SU-DHL-6 (cell line): ENCODE results near the gene GATAD2A.

Experiments used
- H2AFZ ChIP-seq: fragments of 200-600 bp; sonication (generic); 2 replicates; pipeline ENCODE4 v1.6.1; 2014; ENCODE audit warnings: low read depth, mild to moderate bottlenecking, moderate library complexity, mixed read lengths, antibody characterized with exemption, low read length; ENCODE audit not compliant: severe bottlenecking
- H3F3A ChIP-seq: fragments of 200-600 bp; shearing (Covaris generic); 2 replicates; pipeline ENCODE4 v1.6.0; 2016; ENCODE audit warnings: antibody characterized with exemption, mild to moderate bottlenecking; ENCODE audit not compliant: insufficient read depth
- H3K27ac ChIP-seq: fragments of 200-600 bp; sonication (generic); 2 replicates; pipeline ENCODE4 v1.5.1; 2016; ENCODE audit warnings: low read depth, mild to moderate bottlenecking, low read length, moderate library complexity, mixed read lengths
- H3K27me3 ChIP-seq: fragments of 200-600 bp; sonication (generic), shearing (Covaris generic); 2 replicates; pipeline ENCODE4 v1.6.0; 2014; ENCODE audit warnings: mild to moderate bottlenecking, low read length
- H3K36me3 ChIP-seq: fragments of 200-600 bp; sonication (generic); 2 replicates; pipeline ENCODE4 v1.6.1; 2014; ENCODE audit warnings: mild to moderate bottlenecking, low read length, mixed read lengths
- H3K4me2 ChIP-seq: fragments of 300-600, 200-600 bp; shearing (Covaris generic), sonication (generic); 2 replicates; pipeline ENCODE4 v1.6.0; 2014; ENCODE audit warnings: low read length, low read depth, mild to moderate bottlenecking; ENCODE audit not compliant: poor library complexity, severe bottlenecking
- H3K4me3 ChIP-seq: fragments of 200-600 bp; sonication (generic); 2 replicates; pipeline ENCODE4 v1.5.1; 2014; ENCODE audit warnings: antibody characterized with exemption, low read length, mild to moderate bottlenecking, mixed read lengths; ENCODE audit not compliant: insufficient read depth, poor library complexity, severe bottlenecking
- H3K79me2 ChIP-seq: fragments of 200-600 bp; sonication (generic); 2 replicates; pipeline ENCODE4 v1.6.1; 2014; ENCODE audit warnings: mild to moderate bottlenecking, low read length, moderate library complexity; ENCODE audit not compliant: insufficient read depth
- H3K9ac ChIP-seq: fragments of 200-600 bp; sonication (generic); 2 replicates; pipeline ENCODE4 v1.7.0; 2014; ENCODE audit warnings: mild to moderate bottlenecking, low read length
- H3K9me2 ChIP-seq: fragments of 200-600 bp; sonication (generic); replicated peaks from 2 replicates; pipeline ENCODE4 v1.6.1; 2014; ENCODE audit warnings: low read length; ENCODE audit not compliant: insufficient read depth
- H3K9me3 ChIP-seq: fragments of 200-600 bp; sonication (generic); 2 replicates; pipeline ENCODE4 v1.6.1; 2014; ENCODE audit warnings: low read length, mixed read lengths; ENCODE audit not compliant: insufficient read depth
- H4K20me1 ChIP-seq: fragments of 200-600 bp; sonication (generic); 2 replicates; pipeline ENCODE4 v1.6.1; 2014; ENCODE audit warnings: low read depth, mild to moderate bottlenecking, antibody characterized with exemption, low read length, moderate library complexity, mixed read lengths
- EZH2phosphoT487 ChIP-seq: fragments of 200-600 bp; sonication (generic), shearing (Covaris generic); conservative IDR thresholded peaks from 2 replicates; pipeline ENCODE4 v1.6.1; 2018; ENCODE audit warnings: mild to moderate bottlenecking, antibody characterized with exemption, low read length, moderate library complexity, mixed read lengths
- TF ChIP-seq, protein P1 (sequence below): fragments of 200-600 bp; sonication (generic); IDR thresholded peaks from one replicate; pipeline ENCODE4 v1.5.1; 2017; ENCODE audit warnings: antibody characterized with exemption, mild to moderate bottlenecking, low read length, moderate library complexity; ENCODE audit not compliant: insufficient read depth, poor library complexity, severe bottlenecking

GATAD2A gene

DNA sequence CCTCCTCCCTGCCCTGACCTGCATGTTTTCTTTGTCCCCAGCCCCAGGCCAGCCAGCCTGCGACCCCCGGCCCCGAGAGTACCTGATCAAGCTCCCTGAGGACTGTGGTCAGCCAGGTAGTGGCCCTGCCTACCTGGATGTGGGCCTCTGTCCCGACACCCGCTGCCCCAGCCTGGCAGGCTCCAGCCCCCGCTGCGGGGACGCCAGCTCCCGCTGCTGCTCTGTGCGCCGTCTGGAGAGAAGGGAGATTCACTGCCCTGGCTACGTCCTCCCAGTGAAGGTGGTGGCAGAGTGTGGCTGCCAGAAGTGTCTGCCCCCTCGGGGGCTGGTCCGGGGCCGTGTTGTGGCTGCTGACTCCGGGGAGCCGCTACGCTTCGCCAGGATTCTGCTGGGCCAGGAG is 138.2 kb downstream of the GATAD2A start:
- Histone ChIP-seq H3K9me2 (no peaks in the 10 kb centered on the region), H3K79me2 (no peaks in the 10 kb centered on the region), H3K36me3 (no peaks in the 10 kb centered on the region), H3F3A (no peaks in the 10 kb centered on the region), H3K4me3 (no peak overlapping the region), H3K4me2 (no peak overlapping the region), H3K9ac (no peak overlapping the region), H3K27me3 (no peaks in the 10 kb centered on the region), H4K20me1 (no peaks in the 10 kb centered on the region), H3K27ac (no peak overlapping the region), H2AFZ (no peak overlapping the region), H3K9me3 (no peaks in the 10 kb centered on the region)
- TF ChIP-seq EZH2phosphoT487, result no peak
- TF ChIP-seq, protein P1, sequence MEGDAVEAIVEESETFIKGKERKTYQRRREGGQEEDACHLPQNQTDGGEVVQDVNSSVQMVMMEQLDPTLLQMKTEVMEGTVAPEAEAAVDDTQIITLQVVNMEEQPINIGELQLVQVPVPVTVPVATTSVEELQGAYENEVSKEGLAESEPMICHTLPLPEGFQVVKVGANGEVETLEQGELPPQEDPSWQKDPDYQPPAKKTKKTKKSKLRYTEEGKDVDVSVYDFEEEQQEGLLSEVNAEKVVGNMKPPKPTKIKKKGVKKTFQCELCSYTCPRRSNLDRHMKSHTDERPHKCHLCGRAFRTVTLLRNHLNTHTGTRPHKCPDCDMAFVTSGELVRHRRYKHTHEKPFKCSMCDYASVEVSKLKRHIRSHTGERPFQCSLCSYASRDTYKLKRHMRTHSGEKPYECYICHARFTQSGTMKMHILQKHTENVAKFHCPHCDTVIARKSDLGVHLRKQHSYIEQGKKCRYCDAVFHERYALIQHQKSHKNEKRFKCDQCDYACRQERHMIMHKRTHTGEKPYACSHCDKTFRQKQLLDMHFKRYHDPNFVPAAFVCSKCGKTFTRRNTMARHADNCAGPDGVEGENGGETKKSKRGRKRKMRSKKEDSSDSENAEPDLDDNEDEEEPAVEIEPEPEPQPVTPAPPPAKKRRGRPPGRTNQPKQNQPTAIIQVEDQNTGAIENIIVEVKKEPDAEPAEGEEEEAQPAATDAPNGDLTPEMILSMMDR, result no peak

DNA sequence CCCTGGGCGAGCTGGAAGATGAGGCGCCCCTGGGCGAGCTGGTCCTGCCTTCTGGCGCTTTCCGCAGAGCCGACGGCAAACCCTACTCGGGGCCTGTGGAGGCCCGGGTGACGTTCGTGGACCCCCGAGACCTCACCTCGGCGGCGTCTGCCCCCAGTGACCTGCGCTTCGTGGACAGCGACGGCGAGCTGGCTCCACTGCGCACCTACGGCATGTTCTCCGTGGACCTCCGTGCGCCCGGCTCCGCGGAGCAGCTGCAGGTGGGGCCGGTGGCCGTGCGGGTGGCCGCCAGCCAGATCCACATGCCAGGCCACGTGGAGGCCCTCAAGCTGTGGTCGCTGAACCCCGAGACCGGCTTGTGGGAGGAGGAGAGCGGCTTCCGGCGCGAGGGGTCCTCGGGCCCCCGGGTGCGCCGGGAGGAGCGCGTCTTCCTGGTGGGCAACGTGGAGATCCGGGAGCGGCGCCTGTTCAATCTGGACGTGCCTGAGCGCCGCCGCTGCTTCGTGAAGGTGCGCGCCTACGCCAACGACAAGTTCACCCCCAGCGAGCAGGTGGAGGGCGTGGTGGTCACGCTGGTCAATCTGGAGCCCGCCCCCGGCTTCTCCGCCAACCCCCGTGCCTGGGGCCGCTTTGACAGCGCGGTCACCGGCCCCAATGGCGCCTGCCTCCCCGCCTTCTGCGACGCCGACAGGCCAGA is 138.9 kb downstream of the GATAD2A start:
- Histone ChIP-seq H3K79me2 (no peaks in the 10 kb centered on the region), H3K27ac (no peak overlapping the region), H3F3A (no peaks in the 10 kb centered on the region), H3K36me3 (no peaks in the 10 kb centered on the region), H3K9me3 (no peaks in the 10 kb centered on the region), H2AFZ (no peak overlapping the region), H3K9ac (no peak overlapping the region), H3K9me2 (no peaks in the 10 kb centered on the region), H3K4me3 (no peak overlapping the region), H3K4me2 (no peak overlapping the region), H3K27me3 (no peaks in the 10 kb centered on the region), H4K20me1 (no peaks in the 10 kb centered on the region)
- TF ChIP-seq, protein P1, result no peak
- no peak for TF ChIP-seq EZH2phosphoT487

DNA sequence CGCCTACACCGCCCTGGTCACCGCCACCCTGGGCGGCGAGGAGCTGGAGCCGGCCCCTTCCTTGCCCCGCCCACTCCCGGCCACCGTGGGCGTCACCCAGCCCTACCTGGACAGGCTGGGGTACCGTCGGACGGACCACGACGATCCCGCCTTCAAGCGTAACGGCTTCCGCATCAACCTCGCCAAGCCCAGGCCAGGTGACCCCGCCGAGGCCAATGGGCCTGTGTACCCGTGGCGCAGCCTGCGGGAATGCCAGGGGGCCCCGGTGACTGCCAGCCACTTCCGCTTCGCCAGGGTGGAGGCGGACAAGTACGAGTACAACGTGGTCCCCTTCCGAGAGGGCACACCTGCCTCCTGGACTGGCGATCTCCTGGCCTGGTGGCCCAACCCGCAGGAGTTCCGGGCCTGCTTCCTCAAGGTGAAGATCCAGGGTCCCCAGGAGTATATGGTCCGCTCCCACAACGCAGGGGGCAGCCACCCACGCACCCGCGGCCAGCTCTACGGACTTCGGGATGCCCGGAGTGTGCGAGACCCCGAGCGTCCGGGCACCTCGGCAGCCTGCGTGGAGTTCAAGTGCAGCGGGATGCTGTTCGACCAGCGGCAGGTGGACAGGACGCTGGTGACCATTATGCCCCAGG is 139.6 kb downstream of the GATAD2A start:
- Histone ChIP-seq H3K4me3 (no peak overlapping the region), H3K36me3 (no peaks in the 10 kb centered on the region), H3K27me3 (no peaks in the 10 kb centered on the region), H3K79me2 (no peaks in the 10 kb centered on the region), H3K9me2 (no peaks in the 10 kb centered on the region), H3K27ac (no peak overlapping the region), H4K20me1 (no peaks in the 10 kb centered on the region), H3K9ac (no peak overlapping the region), H2AFZ (no peak overlapping the region), H3K4me2 (no peak overlapping the region), H3K9me3 (no peaks in the 10 kb centered on the region), H3F3A (no peaks in the 10 kb centered on the region)
- TF ChIP-seq EZH2phosphoT487, result no peak
- TF ChIP-seq, protein P1, result no peak
